GM21447 (cell line): Measurements from ENCODE around the gene SIRPB2.
"Not testable (repeated sequence)": the region's sequence is repeated elsewhere in the genome, so short reads cannot be mapped to it uniquely, and the experiment has no call there.

Experiments
- ATAC-seq: cut with Tn5 transposase; IDR thresholded peaks from one replicate; pipeline ENCODE4 v1.9.1; 2021; ENCODE audit not compliant: unreplicated experiment

Gene SIRPB2

DNA sequence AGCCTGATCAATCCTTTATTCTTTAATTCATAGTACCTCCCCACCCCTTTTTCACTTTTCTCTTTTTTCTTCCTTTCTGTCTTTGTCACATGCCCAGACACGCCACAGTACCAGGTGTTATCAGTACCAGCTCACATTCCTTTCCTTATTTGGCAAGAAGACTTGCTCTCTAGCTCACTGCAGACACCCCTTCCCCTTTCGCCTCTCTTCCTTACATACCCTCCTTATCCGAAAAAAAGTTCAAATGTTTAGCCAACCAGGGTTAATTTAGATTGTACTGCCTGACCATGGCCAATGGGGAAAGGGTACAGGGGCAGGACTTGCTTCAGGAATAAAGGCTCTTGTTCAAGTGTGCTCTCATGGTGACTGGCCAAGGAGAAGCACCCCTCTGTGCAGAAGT, 9.3 kb upstream of the SIRPB2 start:
- ATAC-seq = no peak

DNA sequence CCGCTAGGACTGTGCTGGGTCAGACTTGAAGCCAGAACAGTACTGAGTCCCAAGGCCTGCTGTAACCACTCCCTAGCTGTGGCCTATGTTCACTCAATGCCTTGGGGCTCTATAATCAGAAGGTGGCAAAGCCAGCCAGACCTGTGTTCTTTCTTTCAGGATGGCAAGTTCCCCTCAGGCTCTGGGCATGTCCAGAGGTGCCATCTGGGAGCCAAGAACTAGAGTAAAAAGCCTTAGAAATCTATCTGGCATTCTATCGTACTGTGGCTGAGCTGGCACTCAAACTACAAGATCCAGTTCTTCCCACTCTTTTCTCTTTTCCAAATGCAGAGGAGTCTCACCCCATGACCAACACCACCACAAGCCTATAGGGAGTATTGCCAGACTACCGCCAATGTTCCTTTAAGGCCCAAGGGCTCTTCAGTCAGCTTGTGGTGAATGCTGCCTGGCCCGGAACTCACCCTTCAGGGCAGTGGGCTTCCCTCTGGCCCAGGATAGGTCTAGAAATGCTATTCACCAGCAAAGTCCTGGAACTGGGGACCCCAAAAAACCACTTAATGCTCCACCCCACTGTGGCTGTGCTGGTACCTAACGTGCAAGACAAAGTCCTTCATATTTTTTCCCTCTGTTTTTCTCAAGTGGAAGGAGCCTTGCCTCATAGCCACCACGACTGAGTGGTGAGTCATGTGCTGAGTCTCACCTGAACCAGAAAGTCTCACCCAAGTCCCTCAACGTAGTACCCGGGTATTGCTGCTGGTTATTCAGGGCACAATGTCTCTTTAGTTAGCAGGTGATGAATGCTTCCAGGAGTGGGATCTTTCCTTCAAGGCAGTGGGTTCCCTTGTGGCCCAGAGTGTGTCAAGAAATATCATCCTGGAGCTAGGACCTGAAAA, 8.6 kb upstream of the SIRPB2 start:
- no peak for ATAC-seq

DNA sequence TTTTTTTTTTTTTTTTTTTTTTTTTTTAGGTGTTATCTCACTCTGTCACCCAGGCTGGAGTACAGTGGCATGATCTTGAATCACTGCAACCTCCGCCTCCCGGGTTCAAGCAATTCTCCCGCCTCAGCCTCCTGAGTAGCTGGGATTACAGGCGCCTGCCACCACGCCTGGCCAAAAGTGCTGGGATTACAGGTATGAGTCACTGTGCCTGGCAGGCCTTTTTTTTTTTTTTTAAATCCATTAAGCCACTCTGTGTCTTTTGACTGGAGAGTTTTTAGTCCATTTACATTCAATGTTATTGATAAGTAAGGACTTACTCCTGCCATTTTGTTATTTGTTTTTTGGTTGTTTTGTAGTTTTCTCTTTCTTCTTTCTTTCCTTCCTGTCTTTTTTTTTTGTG, 6.2 kb upstream of the SIRPB2 start:
- not testable (repeated sequence) for ATAC-seq

DNA sequence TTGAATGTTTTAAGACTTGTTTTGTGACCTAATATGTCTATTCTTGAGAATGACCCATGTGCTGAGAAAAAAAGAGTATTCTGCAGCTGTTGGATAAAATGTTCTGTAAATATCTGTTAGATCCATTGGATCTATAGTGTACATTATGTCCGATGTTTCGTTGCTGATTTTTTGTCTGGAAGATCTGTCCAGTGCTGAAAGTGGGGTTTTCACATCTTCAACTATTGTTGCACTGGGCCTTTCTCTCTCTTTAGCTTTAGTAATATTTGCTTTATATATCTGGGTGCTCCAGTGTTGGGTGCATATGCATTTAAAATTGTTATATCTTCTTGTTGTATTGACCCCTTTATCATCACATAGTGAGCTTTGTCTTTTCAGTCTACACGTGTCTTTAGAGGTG, 5.7 kb upstream of the SIRPB2 start:
- ATAC-seq = no peak

DNA sequence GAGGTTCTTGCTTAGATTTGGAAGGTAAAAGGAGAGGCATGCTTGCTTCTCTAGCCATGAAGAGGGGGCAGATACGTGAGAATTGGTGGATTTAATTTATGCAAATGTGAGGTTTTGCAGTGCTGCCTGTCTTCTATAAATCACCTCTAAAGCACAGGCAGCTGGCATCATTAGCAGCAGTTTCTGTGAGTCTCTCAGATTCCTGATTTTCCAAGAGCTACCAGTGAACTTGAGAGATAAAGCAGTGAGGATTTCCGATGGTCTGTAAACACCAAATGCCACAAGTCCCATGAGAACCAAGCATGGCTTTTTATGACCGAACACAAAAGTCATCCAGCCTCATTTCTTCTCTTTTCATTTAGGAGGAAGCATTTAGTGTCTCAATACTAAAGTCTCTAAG, 3.2 kb upstream of the SIRPB2 start:
- no peak for ATAC-seq

DNA sequence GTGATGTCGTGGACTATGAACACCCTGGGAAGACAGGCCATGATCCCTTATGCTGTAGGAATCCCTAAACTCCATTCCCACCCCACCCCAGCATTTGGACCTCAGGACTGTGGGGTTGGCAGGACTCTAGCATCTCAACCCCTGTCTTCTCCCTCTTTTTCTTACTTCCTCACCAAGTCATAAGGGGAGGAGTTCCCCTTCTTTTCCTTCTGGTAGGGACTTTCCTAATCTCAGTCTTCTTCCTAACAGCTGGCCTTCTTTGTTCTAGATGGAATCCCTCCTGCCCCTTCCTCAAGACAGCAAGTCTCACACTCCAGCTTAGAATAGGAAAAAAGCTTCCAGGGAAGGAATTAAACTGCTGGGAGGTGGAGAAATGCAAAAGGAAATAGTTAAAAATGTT, 2.3 kb upstream of the SIRPB2 start:
- no peak for ATAC-seq

DNA sequence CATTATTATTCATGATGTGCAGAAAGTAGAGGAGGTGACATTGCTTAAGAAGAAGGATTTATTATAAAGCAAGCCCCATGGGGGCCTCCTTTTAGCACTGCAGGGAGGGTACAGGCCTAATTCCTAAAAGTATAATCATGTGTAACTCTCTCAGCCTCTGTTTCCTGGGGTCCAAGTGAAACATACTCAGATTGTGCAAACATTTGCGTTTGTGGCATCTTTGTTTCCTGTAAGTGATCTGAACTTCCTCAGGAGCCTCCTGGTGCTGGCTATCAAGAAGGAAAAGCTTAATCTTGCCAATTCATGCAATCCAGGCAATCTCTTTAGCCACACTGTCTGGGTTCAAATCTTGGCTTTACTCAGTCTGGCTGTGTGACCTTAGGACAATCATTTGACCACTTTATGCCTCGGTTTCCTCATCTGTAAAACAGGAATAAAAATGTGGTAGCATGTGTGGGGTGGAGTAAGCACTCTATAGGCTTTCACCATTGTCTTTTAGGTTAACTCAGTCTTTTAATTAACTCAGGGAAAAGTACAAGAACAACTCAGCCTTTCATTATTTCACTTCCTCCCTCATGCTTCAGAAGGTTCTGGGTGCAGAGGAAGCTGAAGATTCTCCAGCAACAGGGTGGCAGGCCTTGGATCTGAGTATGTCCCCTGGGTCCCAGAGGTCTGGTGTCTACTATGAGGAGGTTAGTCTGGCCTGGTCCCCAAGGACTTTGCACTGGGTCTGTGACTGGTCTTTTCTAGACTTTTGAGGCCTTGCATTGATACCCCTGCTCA, 831 bp upstream of the SIRPB2 start:
- no peak for ATAC-seq

DNA sequence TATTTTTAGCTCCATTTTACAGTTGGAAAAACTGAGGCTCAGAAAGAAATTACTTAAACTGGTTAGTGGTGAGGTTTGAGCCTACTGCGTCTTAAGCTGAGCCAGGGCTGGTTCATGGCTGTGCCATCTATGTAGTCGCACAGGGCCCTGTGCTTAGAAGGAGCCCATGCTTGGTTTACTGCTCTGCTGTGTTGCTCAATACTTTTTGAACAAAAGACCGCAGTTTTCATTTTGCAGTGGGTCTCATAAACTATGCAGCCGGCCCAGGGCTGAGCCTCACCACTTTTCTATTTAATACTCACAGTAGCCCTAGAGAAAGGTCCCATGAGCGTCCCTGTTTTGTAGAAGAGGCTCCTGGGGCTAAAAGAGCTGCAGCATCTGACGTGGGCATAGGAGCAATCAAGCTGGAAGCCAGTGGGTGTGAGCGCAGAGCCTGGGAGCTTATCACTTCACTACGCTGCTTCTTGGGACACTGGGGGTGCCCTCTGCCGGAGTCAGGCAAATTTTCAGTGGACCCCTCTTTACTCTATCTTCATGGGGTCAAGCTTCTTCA, 501 bp downstream of the SIRPB2 start:
- no peak for ATAC-seq

DNA sequence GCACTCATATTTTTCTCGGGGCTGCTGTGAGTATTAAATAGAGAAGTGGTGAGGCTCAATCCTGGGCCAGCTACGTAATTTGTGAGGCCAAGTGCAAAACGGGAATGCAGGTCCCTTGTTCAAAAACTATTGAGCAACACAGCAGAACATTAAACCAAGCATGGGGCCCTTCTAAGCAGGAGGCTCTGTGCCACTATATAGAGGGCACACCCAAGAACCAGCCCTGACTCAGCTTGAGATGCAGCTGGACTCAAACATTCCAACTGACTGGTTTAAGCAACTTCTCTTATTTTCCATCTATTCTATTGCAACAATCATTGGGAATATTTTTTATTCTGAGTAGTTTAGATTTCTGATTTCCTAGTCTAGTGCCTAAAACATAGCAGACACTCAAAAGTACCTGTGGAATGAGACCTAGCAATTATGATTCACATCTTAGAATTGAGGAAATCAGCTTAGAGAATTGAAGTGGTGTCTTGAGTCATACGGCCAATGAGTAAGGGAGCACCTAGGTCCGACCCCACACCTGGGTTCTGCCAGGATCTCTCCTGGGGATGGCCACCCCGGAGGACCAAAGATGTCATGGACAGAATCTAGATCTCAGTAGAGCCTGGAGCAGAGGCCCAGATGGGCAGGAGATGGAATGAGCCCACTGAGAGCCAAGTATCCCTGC, 1.3 kb downstream of the SIRPB2 start:
- no peak for ATAC-seq

DNA sequence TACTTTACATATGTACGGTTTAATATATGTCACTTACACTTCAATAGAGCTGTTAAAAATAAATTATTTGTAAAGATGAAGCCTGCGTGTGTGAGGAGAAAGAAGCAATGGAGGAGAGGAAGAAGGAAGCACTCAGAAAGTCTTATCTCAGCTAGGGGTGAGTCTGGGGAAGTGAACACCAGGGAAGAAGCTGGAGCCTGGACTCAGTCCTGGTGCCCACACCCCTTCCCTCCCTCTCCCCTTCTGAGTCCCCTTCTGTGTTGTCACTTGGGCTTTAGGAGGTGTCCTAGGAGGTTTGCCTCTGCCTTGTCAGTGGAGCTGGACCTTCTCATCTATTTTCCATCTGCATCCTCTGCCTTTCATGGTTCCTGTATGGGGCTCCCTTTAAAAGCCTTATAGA, 1.9 kb downstream of the SIRPB2 start:
- no peak for ATAC-seq

DNA sequence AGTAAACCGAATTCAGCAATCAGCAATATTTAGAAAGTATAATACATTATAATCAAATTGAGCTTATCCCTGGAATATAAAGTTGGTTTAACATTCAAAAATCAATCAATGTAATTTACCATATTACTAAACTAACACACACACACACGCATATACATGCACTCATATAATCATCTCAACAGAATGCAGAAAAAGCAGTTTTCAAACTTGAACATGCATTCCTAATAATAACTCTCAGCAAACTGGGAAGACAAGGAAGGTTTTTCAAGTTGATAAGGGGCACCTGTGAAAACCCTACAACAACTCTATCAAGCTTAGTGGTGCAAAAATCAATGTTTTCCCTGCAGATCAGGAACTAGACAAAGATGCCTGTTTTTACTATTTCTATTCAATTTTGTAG, 4.7 kb downstream of the SIRPB2 start:
- no peak for ATAC-seq

DNA sequence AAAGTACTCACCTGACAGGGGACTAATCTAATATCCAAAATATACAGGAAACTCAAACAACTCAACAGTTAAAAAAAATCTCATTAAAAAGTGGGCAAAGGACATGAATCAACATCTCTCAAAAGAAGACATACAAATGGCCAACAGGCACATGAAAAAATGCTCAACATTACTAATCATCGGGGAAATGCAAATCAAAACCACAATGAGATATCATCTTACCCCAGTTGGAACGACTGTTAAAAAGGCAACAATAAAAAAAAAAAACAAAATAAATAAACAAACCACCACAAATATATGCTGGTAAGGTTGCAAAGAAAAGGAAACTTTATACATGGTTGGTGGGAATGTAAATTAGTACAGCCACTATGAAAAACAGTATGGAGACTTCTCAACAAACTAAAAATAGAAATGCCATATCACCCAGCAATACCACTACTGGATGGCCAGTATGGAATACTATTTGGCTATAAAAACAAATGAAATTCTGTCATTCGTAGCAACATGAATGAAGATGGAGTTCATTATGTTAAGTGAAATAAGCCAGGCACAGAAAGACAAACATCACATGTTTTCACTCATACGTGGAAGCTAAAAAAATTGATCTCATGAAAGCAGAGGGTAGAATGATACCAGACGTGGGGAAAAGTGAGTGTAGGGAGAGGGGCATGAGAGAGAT, 6.6 kb downstream of the SIRPB2 start:
- ATAC-seq = no peak

DNA sequence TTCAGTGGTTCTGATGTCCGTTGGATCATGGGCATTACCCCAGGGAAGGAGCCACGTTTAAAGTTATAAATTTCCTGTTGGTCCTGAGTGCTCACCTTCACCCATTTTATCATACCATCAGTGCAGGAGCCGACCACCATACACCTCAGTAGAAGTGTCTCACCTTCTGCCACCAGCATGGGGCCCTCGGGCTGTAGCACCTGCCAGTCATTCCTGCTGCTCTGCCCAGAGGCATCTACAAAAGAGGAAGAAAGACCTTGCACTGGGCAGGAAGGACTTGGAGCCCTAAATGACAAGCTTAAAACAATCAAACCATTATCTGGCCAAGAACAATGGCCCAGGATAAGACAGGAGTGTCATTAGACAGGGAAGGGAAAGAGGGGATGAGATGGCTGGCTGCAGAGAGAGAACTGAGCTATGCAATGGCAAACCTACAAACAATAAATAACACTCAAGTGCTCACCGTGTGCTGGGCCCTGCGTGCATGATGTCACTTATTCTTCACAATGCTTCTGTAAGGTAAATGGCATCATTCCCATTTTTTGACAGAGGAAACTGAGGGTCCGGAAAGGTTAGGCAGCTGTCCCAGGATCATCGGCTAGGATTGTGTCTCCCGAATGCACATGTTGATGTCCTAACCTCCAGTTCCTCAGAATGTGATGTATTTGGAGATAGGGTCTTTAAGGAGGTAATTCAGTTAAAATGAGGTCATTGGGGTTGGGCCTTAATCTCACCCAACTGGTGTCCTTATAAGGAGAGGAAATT, 11.2 kb downstream of the SIRPB2 start:
- ATAC-seq = no peak

DNA sequence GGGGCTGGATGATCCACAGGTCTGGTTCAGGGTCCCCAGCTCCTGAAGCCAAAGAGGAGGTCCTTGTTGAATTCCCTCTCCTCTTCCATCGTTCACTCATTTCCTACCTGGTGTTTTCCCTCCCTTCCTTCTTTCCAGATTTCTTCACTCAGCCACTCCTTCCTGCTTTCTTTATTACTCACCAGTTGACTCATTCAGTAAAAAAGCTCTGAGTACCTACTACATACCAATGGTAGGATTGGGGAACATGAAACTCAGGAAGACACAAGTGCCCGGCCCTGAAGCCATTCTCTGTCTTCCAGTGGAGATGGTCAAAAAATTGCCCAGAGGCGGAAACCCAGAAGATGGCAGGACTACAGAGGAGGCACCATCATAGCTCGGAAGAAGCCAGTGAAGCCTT, 12.7 kb downstream of the SIRPB2 start:
- ATAC-seq = no peak

DNA sequence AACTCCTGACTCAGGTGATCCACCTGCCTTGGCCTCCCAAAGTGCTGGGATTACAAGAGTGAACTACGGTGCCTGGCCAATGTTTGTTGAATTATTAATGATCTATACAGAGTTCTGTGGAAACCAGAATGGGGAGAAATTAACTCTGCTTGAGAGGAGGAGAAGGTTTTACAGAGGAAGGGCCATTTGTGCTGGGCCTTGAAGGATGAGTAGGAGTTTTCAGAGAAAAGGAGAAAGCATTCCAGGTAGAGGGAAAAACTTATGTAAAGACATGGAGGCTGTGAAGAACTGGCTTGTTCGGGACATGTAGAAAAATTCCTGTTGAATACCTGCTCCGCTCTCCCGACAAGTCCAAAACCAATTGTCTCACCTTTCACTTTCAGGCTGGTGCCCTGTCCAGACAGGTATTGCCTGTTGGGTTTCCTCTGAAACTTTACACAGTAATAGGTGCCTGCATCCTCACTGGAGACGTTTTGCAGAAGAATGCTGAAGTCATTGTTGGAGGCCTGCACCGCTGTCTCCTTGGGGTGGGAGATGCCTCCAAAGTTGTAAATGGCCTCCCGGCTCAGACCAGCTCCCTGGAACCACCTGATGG, 13.2 kb downstream of the SIRPB2 start:
- no peak for ATAC-seq

DNA sequence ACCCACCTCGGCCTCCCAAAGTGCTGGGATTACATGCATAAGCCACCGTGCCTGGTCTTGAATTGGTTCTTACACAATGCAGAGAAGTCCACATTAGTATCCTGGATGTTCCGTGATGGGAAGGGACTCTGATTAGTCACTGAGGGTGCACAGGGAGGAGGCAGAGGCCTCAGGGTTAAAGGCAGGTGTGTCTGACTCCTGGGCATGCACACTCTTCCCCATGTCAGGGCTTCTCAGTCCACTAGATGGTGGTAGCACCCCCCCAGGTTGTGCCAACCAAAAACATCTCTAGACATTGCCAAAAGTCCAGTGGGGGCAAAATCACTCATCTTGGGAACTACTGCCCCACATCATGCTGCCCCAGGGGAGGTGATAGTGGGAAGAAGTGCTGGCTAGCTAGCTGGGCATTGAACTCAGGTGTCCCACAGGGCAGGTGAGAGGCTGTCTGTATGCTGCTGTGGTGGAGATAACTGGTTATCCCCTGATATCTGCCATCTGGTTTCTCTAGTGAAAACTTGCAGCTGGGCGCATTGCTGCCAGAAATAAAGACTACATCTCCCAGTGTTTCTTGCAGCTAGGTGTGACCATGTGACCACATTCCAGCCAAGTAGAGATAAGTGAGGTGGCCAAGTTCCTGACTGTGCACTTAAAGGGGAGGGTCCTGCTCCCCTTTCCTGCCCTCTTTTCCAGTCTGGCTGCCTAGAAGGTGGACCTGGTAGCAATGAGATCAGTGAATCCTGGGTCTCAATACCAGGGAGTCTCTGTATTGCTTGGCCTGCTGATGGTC, 16.2 kb downstream of the SIRPB2 start:
- ATAC-seq = no peak

DNA sequence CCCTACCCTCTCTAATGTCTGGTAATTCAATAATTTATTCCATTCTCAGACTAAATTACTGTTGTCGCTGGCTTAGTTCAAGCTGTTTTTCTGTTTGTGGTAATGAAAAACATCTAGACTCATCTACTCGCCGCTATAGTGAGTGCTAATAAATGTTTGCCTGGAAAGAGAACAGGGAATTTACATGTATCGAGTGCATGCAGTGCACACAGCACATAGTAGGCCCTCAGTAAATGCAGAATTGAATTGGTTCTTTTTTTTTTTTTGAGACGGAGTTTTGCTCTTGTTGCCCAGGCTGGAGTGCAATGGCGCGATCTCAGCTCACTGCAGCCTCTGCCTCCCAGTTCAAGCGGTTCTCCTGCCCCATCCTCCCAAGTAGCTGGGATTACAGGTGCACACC, 16.9 kb downstream of the SIRPB2 start:
- ATAC-seq = no peak

DNA sequence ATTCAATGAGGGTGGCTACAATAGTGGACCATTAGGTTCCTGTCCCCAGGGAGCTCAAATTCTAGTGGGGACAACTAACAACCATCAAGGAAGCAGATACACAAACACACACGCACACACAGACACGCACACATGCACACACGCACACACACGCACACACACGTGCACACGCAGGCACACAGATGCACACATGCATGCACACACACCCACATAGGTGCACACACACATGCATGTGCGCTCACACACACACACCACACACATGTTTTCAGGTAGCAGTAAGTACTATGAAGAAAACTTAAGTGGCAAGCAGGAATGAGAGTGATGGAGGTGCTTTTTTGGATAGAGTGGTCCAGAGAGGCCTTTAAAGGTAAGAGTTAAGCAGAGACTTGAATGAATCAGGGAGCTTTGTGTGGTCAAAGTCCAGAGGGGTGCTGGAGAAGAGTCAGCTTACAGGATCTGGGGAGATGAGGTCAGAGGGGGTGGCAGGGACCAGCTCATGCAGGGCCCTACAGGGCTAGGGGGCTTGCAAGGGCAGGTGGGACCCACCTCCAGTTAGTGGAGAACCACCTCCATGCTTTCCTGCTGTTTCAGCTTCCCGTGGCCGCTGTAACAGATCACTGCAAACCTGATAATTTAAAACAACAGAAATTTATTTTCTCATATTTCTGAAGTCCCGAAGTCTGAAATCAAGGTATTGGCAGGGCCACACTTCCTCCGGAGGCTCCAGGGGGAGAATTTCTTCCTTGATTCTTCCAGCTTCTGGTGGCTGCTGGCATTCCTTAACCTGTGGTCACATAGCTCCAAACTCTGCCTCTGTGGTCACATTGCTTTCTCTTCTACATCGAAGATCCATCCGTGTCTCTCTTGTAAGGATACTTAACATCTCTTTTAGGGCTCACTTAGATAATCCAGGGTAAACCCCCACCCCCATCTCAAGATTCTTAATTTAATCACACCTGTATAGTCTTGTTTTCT, 17.7 kb downstream of the SIRPB2 start:
- no peak for ATAC-seq
